Measurements from ENCODE around the gene DYNLT1.

Gene DYNLT1

DNA sequence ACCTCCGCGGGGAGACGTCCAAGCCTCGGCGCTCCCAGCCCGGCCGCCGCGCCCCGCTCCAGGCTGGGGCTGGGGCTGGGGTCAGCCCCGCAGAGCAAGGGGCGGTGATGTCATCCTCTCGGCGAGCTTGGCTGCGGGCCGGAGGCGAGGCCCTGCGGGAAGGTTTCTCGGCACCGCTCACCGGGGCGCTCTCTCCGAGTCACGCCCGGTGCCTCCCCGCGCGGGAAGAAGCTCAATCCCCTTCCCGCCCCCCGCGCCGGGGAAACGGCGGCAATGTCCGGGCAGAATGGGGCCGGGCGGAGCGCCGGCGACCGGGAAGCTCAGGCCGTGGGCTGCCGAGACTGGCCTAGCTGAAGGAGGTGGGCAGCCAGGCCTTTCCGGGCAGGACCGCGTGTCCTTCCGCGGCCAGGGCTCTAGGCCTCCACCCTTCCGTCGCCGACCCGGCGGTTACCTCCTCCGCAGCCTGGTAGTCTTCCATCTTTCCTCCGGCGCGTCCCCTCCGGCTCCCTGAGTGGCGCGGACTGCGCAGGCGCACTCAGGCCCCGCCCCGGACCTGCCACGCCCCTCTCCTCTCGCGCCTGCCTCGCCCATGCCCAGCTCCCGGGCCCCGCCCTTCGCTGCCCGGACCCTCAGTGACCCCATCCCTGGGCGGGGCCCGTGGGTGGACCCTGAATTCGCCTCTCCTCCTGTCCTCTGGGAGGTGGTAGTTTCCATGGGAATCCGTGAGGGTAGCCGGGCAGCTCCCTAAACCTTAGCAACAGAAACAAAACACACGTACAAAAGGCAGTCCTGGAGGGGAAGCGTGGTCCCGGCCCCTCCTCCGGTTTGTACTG is at the start of gene DYNLT1:
Gene DYNLT1 (minus strand): TSS at position 513 of the 833 bp plus-strand sequence. CDS start 35 bp downstream, at position 478.
- Histone ChIP-seq H4K20me1 (ENCODE audit: insufficient read depth, low read length, poor library complexity, severe bottlenecking) (no peaks in the 10 kb centered on the region), H3K79me2 (ENCODE audit: insufficient read depth, low read length) (no peaks in the 10 kb centered on the region), H3F3A (ENCODE audit: low read depth) (no peaks in the 10 kb centered on the region), H3K9me3 (ENCODE audit: insufficient read depth, low read depth, low read length) (no peaks in the 10 kb centered on the region), H3K4me1 (ENCODE audit: insufficient read depth, low read length, poor library complexity, severe bottlenecking) (peaks cover 4% of the 10 kb centered on the region), H3K4me2 (ENCODE audit: low read depth, low read length, poor library complexity, severe bottlenecking) (no peak within 1 kb of the TSS), H3K36me3 (ENCODE audit: insufficient read depth, low read length) (no peaks in the 10 kb centered on the region), H3K4me3 (ENCODE audit: low read length, poor library complexity, severe bottlenecking) (no peak within 1 kb of the TSS), H3K9me2 (replicated peaks; ENCODE audit: low read depth, low read length) (no peaks in the 10 kb centered on the region), H2AFZ (ENCODE audit: low read length) (no peak within 1 kb of the TSS), H3K9ac (ENCODE audit: low read depth, low read length, poor library complexity, severe bottlenecking) (no peak within 1 kb of the TSS), H3K27me3 (ENCODE audit: insufficient read depth, low read length, poor library complexity, severe bottlenecking) (peaks cover 91% of the 10 kb centered on the region)
- TF ChIP-seq, protein P1, sequence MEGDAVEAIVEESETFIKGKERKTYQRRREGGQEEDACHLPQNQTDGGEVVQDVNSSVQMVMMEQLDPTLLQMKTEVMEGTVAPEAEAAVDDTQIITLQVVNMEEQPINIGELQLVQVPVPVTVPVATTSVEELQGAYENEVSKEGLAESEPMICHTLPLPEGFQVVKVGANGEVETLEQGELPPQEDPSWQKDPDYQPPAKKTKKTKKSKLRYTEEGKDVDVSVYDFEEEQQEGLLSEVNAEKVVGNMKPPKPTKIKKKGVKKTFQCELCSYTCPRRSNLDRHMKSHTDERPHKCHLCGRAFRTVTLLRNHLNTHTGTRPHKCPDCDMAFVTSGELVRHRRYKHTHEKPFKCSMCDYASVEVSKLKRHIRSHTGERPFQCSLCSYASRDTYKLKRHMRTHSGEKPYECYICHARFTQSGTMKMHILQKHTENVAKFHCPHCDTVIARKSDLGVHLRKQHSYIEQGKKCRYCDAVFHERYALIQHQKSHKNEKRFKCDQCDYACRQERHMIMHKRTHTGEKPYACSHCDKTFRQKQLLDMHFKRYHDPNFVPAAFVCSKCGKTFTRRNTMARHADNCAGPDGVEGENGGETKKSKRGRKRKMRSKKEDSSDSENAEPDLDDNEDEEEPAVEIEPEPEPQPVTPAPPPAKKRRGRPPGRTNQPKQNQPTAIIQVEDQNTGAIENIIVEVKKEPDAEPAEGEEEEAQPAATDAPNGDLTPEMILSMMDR (conservative IDR thresholded peaks at IDR 0.05; ENCODE audit: low read length): no peak
- TF ChIP-seq EZH2phosphoT487 (IDR thresholded peaks at IDR 0.05; ENCODE audit: borderline replicate concordance): no peak

DNA sequence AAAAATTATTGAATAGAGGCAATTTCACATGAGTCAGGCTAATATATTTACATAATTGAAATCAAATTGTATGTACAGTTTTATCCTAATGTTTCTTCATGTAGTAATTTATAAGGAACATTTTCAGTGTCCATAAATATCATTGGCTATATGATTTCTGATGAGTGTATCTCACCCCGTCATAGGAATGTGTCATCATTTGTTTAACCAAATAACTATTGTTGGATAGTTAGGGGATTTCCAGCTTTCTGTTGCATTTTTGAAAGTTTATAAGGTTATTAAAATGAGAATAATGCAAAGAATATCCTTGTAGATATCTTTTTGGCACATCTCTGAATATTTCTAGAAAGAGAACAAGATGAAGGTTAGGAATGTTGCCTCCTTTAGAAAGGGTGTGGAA is 44.3 kb upstream of the DYNLT1 start:
- Histone ChIP-seq H3K9me3 (ENCODE audit: insufficient read depth, low read depth, low read length) (no peaks in the 10 kb centered on the region), H3F3A (ENCODE audit: low read depth) (no peaks in the 10 kb centered on the region), H3K9ac (ENCODE audit: low read depth, low read length, poor library complexity, severe bottlenecking) (no peak overlapping the region), H3K4me3 (ENCODE audit: low read length, poor library complexity, severe bottlenecking) (no peak overlapping the region), H3K79me2 (ENCODE audit: insufficient read depth, low read length) (no peaks in the 10 kb centered on the region), H3K27me3 (ENCODE audit: insufficient read depth, low read length, poor library complexity, severe bottlenecking) (no peaks in the 10 kb centered on the region), H3K4me2 (ENCODE audit: low read depth, low read length, poor library complexity, severe bottlenecking) (no peak overlapping the region), H2AFZ (ENCODE audit: low read length) (no peak overlapping the region), H3K36me3 (ENCODE audit: insufficient read depth, low read length) (no peaks in the 10 kb centered on the region), H4K20me1 (ENCODE audit: insufficient read depth, low read length, poor library complexity, severe bottlenecking) (no peaks in the 10 kb centered on the region), H3K4me1 (ENCODE audit: insufficient read depth, low read length, poor library complexity, severe bottlenecking) (peaks cover 20% of the 10 kb centered on the region), H3K9me2 (replicated peaks; ENCODE audit: low read depth, low read length) (no peaks in the 10 kb centered on the region)
- TF ChIP-seq EZH2phosphoT487 (IDR thresholded peaks at IDR 0.05; ENCODE audit: borderline replicate concordance): no peak
- TF ChIP-seq, protein P1 (conservative IDR thresholded peaks at IDR 0.05; ENCODE audit: low read length): no peak

DNA sequence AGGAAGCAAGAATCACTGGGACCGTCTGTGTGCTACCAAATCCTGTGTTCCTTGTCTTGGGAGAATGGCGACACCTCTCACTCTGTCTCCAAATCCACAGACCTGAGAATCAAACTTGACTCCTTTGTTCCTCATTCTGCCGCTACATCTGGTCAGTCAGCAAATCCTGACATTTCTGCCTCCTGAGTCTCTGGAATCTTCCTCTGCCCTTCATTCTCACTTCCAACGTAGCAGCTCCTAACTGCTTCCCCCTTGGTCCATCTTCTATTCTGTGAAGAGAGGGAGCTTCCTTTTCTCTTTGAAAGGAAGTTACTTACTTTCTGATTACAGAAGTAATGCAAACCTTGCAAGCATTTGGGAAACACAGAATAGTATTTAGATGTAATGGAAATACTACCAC is 43.0 kb upstream of the DYNLT1 start:
- H3K27me3 ChIP-seq (ENCODE audit: insufficient read depth, low read length, poor library complexity, severe bottlenecking): no peaks in the 10 kb centered on the region
- H4K20me1 ChIP-seq (ENCODE audit: insufficient read depth, low read length, poor library complexity, severe bottlenecking): no peaks in the 10 kb centered on the region
- H3K4me2 ChIP-seq (ENCODE audit: low read depth, low read length, poor library complexity, severe bottlenecking): peak overlapping the region; percentile 54
- no peaks in the 10 kb centered on the region for H3F3A ChIP-seq (ENCODE audit: low read depth)
- no peak overlapping the region for H3K4me3 ChIP-seq (ENCODE audit: low read length, poor library complexity, severe bottlenecking)
- H2AFZ ChIP-seq (ENCODE audit: low read length): no peak overlapping the region
- no peaks in the 10 kb centered on the region for H3K9me2 ChIP-seq (replicated peaks; ENCODE audit: low read depth, low read length)
- no peaks in the 10 kb centered on the region for H3K9me3 ChIP-seq (ENCODE audit: insufficient read depth, low read depth, low read length)
- H3K4me1 ChIP-seq (ENCODE audit: insufficient read depth, low read length, poor library complexity, severe bottlenecking): peaks cover 20% of the 10 kb centered on the region
- H3K79me2 ChIP-seq (ENCODE audit: insufficient read depth, low read length): no peaks in the 10 kb centered on the region
- H3K9ac ChIP-seq (ENCODE audit: low read depth, low read length, poor library complexity, severe bottlenecking): no peak overlapping the region
- no peak for TF ChIP-seq EZH2phosphoT487 (IDR thresholded peaks at IDR 0.05; ENCODE audit: borderline replicate concordance)
- TF ChIP-seq, protein P1 (conservative IDR thresholded peaks at IDR 0.05; ENCODE audit: low read length): no peak
- H3K36me3 ChIP-seq (ENCODE audit: insufficient read depth, low read length): no peaks in the 10 kb centered on the region

All from Loucy (cell line).